HEK293T (cell line): ENCODE data around the gene GNA12.

Source experiments
- ARNT ChIP-seq: fragments of 450-650 bp; IDR thresholded peaks from 2 replicates; pipeline ENCODE4 v1.6.1; 2017; ENCODE audit warnings: mild to moderate bottlenecking
- BHLHE40 ChIP-seq: fragments of 450-650 bp; IDR thresholded peaks from 2 replicates; pipeline ENCODE4 v1.6.1; 2016; ENCODE audit warnings: mild to moderate bottlenecking, moderate library complexity, borderline replicate concordance
- CTBP1 ChIP-seq: fragments of 450-650 bp; IDR thresholded peaks from 2 replicates; pipeline ENCODE4 v1.6.1; 2016; ENCODE audit warnings: borderline replicate concordance
- ELF4 ChIP-seq: fragments of 450-650 bp; IDR thresholded peaks from 2 replicates; pipeline ENCODE4 v1.6.1; 2017; ENCODE audit warnings: antibody characterized with exemption
- FOXA1 ChIP-seq: fragments of 450-650 bp; IDR thresholded peaks from 2 replicates; pipeline ENCODE4 v1.6.1; 2016; ENCODE audit warnings: mild to moderate bottlenecking
- FOXK2 ChIP-seq: fragments of 450-650 bp; IDR thresholded peaks from 2 replicates; pipeline ENCODE4 v1.6.1; 2016; ENCODE audit warnings: mild to moderate bottlenecking
- FOXM1 ChIP-seq: fragments of 450-650 bp; IDR thresholded peaks from 2 replicates; pipeline ENCODE4 v1.6.1; 2017; ENCODE audit warnings: mild to moderate bottlenecking, borderline replicate concordance
- HDGF ChIP-seq: fragments of 450-650 bp; IDR thresholded peaks from 2 replicates; pipeline ENCODE4 v1.6.1; 2017; ENCODE audit warnings: antibody characterized with exemption, borderline replicate concordance
- L3MBTL2 ChIP-seq: fragments of 450-650 bp; conservative IDR thresholded peaks from 2 replicates; pipeline ENCODE4 v1.6.1; 2016; ENCODE audit warnings: mild to moderate bottlenecking
- LEF1 ChIP-seq: fragments of 450-650 bp; IDR thresholded peaks from 2 replicates; pipeline ENCODE4 v1.6.1; 2017; ENCODE audit warnings: mild to moderate bottlenecking, borderline replicate concordance
- SP1 ChIP-seq: fragments of 450-650 bp; IDR thresholded peaks from 2 replicates; pipeline ENCODE4 v1.6.1; 2017
- TARDBP ChIP-seq: fragments of 450-650 bp; IDR thresholded peaks from 2 replicates; pipeline ENCODE4 v1.6.1; 2016
- ZNF384 ChIP-seq: fragments of 450-650 bp; IDR thresholded peaks from 2 replicates; pipeline ENCODE4 v1.6.1; 2016

DNA sequence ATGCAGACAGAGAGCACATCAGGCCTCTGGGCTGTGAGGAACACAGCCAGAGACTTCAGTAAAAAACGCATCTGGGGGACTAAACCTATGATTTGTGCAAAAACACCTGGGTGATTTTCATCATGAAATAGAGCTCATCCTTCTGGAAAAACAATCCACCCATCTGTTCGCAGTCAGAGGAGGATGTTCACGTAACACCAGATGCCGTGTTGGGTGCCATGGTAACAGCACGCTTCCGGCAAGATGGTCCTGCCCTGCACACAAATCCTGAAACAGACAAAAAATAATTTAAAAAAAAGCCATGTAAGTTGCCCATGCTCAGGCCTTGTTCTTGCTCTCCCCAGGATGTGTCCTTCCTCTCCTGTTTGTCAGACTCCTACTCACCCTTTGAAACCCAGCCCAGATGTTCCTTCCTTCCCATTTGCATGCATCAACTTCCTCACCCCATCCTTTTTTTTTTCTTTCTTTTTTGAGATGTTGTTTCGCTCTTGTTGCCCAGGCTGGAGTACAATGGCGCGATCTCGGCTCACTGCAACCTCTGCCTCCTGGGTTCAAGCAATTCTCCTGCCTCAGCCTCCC lies 28.3 kb upstream of the GNA12 start:
- TF ChIP-seq SP1 (no peak), FOXK2 (no peak), HDGF (no peak), FOXM1 (no peak), CTBP1 (no peak), LEF1 (no peak), BHLHE40 (no peak), ZNF384 (no peak), L3MBTL2 (no peak), ELF4 (no peak), TARDBP (no peak), FOXA1 (no peak), ARNT (no peak)
